ENCODE data around the gene IL32. TPM values are rescaled to one million over a fixed set of nuclear protein-coding genes. Genes with fewer than 3 reads are reported as not detected.
"Not testable (repeated sequence)": the region's sequence is repeated elsewhere in the genome, so short reads cannot be mapped to it uniquely, and the experiment has no call there.

The IL32 gene
- total RNA-seq, 3 donors from 2014 or later (not counting 1 experiment from before 2014, with no cell fraction given): 305 to 562 (median 319) TPM

DNA sequence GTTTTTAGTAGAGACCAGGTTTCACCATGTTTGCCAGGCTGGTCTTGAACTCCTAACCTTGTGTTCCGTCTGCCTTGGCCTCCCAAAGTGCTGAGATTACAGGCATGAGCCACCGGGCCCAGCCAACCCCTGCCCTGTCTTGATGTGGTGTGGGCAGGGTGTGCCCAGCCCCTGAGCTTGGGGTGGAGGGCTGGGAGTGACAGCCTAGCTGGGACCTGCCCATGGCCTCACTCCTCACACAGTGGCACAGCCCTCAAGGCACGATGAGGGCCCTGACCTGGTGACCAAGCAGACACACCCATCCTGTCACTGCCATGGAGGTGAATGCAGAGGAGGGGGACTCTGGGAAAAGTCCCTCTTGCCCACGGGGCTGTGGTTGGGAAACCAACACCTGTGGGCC, 3.0 kb downstream of the IL32 start:
- peaks cover 13% of the 10 kb centered on the region for H3K36me3 ChIP-seq (ENCODE audit: control insufficient read depth, insufficient read depth, low read length)
- WGBS (ENCODE audit: insufficient coverage): 46% methylated on average over 3 of the region's 4 CpGs
- Mint-ChIP-seq H3K9me3 (no peaks in the 10 kb centered on the region), H3K36me3 (no peaks in the 10 kb centered on the region), H3K4me1 (peaks cover 57 to 84% of the 10 kb centered on the region in 2 donors), H3K27ac (peak overlapping the region; percentile 92 to 95), H3K27me3 (ENCODE audit: low read depth in 2 of 2) (no peaks in the 10 kb centered on the region), H3K4me3 (peak overlapping the region; percentile 96)
- no peaks in the 10 kb centered on the region for H3K27me3 ChIP-seq (ENCODE audit: control insufficient read depth, insufficient read depth, low read length)
- ATAC-seq: no peak
- TF ChIP-seq, protein P1, sequence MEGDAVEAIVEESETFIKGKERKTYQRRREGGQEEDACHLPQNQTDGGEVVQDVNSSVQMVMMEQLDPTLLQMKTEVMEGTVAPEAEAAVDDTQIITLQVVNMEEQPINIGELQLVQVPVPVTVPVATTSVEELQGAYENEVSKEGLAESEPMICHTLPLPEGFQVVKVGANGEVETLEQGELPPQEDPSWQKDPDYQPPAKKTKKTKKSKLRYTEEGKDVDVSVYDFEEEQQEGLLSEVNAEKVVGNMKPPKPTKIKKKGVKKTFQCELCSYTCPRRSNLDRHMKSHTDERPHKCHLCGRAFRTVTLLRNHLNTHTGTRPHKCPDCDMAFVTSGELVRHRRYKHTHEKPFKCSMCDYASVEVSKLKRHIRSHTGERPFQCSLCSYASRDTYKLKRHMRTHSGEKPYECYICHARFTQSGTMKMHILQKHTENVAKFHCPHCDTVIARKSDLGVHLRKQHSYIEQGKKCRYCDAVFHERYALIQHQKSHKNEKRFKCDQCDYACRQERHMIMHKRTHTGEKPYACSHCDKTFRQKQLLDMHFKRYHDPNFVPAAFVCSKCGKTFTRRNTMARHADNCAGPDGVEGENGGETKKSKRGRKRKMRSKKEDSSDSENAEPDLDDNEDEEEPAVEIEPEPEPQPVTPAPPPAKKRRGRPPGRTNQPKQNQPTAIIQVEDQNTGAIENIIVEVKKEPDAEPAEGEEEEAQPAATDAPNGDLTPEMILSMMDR (IDR thresholded peaks at IDR 0.05): no peak
- peaks cover 94% of the 10 kb centered on the region for H3K4me1 ChIP-seq (ENCODE audit: control insufficient read depth, insufficient read depth, low read length)
- peak overlapping the region; percentile 69 for H3K27ac ChIP-seq (ENCODE audit: low read length)
- peak overlapping the region; percentile 55 for H3K4me3 ChIP-seq (ENCODE audit: low read length)
- DNase-seq: peak in 1 of 2 donors; percentile 37
- intact Hi-C loops (cut with micrococcal nuclease): no loop called here
- no peaks in the 10 kb centered on the region for H3K9me3 ChIP-seq (ENCODE audit: control insufficient read depth, insufficient read depth, low read length)

DNA sequence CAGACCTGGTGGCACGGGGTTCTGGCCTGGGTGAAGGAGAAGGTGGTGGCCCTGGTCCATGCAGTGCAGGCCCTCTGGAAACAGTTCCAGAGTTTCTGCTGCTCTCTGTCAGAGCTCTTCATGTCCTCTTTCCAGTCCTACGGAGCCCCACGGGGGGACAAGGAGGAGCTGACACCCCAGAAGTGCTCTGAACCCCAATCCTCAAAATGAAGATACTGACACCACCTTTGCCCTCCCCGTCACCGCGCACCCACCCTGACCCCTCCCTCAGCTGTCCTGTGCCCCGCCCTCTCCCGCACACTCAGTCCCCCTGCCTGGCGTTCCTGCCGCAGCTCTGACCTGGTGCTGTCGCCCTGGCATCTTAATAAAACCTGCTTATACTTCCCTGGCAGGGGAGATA, 3.7 kb downstream of the IL32 start:
- H3K27me3 Mint-ChIP-seq (ENCODE audit: low read depth in 2 of 2); intact Hi-C loops (cut with micrococcal nuclease); H3K9me3 Mint-ChIP-seq; H3K36me3 Mint-ChIP-seq; DNase-seq; ATAC-seq; H3K4me3 ChIP-seq (ENCODE audit: low read length); H3K9me3 ChIP-seq (ENCODE audit: control insufficient read depth, insufficient read depth, low read length); H3K27me3 ChIP-seq (ENCODE audit: control insufficient read depth, insufficient read depth, low read length): not testable (repeated sequence)
- Mint-ChIP-seq H3K4me1 (peaks cover 63 to 85% of the 10 kb centered on the region in 2 donors), H3K4me3 (peak overlapping the region; percentile 73), H3K27ac (peak overlapping the region; percentile 92 to 95)
- peaks cover 13% of the 10 kb centered on the region for H3K36me3 ChIP-seq (ENCODE audit: control insufficient read depth, insufficient read depth, low read length)
- peak overlapping the region; percentile 41 for H3K27ac ChIP-seq (ENCODE audit: low read length)
- 89% methylated on average over 10 of the region's 11 CpGs for WGBS (ENCODE audit: insufficient coverage)
- H3K4me1 ChIP-seq (ENCODE audit: control insufficient read depth, insufficient read depth, low read length): peaks cover 99% of the 10 kb centered on the region

DNA sequence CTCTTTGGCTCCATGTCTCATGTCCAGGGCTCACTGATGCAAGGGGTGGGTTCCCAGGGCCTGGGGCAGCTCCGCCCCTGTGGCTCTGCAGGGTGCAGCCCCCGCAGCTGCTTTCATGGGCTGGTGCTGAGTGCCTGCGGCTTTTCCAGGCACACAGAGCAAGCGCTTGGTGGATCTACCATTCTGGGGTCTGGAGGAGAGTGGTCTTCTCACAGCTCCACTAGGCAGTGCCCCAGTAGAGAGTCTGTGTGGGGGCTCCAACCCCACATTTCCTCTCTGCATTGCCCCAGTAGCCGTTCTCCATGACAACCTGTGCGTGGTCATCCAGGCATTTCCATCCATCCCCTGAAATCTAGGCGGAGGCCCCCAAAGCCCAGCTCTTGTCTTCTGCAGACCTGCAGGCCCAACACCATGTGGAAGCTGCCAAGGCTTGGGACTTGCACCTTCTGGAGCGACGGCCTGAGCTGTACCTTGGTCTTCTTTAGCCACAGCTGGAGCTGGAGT, 5.2 kb downstream of the IL32 start:
- H3K27me3 Mint-ChIP-seq (ENCODE audit: low read depth in 2 of 2): no peaks in the 10 kb centered on the region
- no peaks in the 10 kb centered on the region for H3K9me3 Mint-ChIP-seq
- DNase-seq (no peak), ATAC-seq (no peak)
- no peak overlapping the region for H3K4me3 ChIP-seq (ENCODE audit: low read length)
- H3K27ac Mint-ChIP-seq: peak overlapping the region; percentile 92 to 95
- H3K36me3 ChIP-seq (ENCODE audit: control insufficient read depth, insufficient read depth, low read length): peaks cover 13% of the 10 kb centered on the region
- peaks cover 99% of the 10 kb centered on the region for H3K4me1 ChIP-seq (ENCODE audit: control insufficient read depth, insufficient read depth, low read length)
- peak overlapping the region; percentile 73 for H3K4me3 Mint-ChIP-seq
- intact Hi-C loops (cut with micrococcal nuclease): no loop called here
- H3K9me3 ChIP-seq (ENCODE audit: control insufficient read depth, insufficient read depth, low read length): no peaks in the 10 kb centered on the region
- 92% methylated on average over 9 of the region's 9 CpGs for WGBS (ENCODE audit: insufficient coverage)
- H3K27me3 ChIP-seq (ENCODE audit: control insufficient read depth, insufficient read depth, low read length): no peaks in the 10 kb centered on the region
- peaks cover 74 to 89% of the 10 kb centered on the region in 2 donors for H3K4me1 Mint-ChIP-seq
- no peaks in the 10 kb centered on the region for H3K36me3 Mint-ChIP-seq
- TF ChIP-seq, protein P1 (IDR thresholded peaks at IDR 0.05): no peak
- peak overlapping the region; percentile 2 for H3K27ac ChIP-seq (ENCODE audit: low read length)

DNA sequence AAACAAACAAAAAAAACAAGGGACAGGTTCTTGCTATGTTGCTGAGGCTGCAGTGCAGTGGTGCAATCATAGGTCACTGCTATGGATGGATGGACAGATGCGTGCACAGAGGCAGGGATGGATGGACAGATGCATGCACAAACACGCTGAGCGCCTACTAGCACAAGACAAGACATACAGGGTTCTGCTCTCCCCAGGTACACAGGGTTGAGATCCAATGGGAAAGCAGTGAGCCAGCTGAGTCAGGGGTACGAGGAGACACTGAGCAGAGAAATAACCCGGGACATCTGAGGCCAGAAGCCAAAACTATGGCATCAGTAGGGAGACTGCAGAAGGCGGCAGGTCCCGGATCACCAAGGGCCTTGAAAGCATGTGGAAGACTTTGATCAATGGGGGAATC, 6.2 kb downstream of the IL32 start:
- Mint-ChIP-seq H3K27ac (peak overlapping the region; percentile 92 to 95), H3K36me3 (no peaks in the 10 kb centered on the region), H3K27me3 (ENCODE audit: low read depth in 2 of 2) (no peaks in the 10 kb centered on the region), H3K4me1 (peaks cover 80 to 90% of the 10 kb centered on the region in 2 donors), H3K4me3 (peak overlapping the region; percentile 60), H3K9me3 (no peaks in the 10 kb centered on the region)
- no peaks in the 10 kb centered on the region for H3K27me3 ChIP-seq (ENCODE audit: control insufficient read depth, insufficient read depth, low read length)
- peak overlapping the region; percentile 22 for H3K27ac ChIP-seq (ENCODE audit: low read length)
- H3K9me3 ChIP-seq (ENCODE audit: control insufficient read depth, insufficient read depth, low read length): no peaks in the 10 kb centered on the region
- no peak overlapping the region for H3K4me3 ChIP-seq (ENCODE audit: low read length)
- WGBS (ENCODE audit: insufficient coverage): 96% methylated on average over 7 of the region's 7 CpGs
- peaks cover 13% of the 10 kb centered on the region for H3K36me3 ChIP-seq (ENCODE audit: control insufficient read depth, insufficient read depth, low read length)
- DNase-seq (no peak), ATAC-seq (no peak)
- intact Hi-C loops (cut with micrococcal nuclease): no loop called here
- TF ChIP-seq, protein P1 (IDR thresholded peaks at IDR 0.05): no peak
- H3K4me1 ChIP-seq (ENCODE audit: control insufficient read depth, insufficient read depth, low read length): peaks cover 99% of the 10 kb centered on the region

DNA sequence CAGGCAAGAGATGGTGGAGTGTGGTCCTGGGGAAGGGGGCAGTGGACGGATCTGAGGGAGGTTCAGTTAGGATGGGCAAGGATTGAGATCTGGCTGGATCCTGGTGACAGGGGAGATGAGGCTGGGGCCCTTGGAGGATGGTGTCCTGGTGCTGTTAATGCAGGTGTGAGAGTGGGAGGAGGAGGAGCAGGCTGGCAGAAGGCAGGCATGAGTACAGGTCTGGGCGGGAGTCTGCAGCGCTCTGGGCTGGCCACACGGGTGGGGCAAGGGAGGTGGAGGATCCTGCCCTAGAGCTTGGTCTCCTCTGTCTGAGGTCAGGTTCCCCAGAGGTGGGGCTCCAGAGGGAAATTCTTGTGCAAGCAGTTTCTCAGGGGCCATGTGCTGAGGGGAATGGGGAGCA, 6.7 kb downstream of the IL32 start:
- H3K4me3 ChIP-seq (ENCODE audit: low read length); H3K27me3 ChIP-seq (ENCODE audit: control insufficient read depth, insufficient read depth, low read length); intact Hi-C loops (cut with micrococcal nuclease); H3K9me3 ChIP-seq (ENCODE audit: control insufficient read depth, insufficient read depth, low read length); H3K27me3 Mint-ChIP-seq (ENCODE audit: low read depth in 2 of 2); H3K9me3 Mint-ChIP-seq; H3K36me3 Mint-ChIP-seq; ATAC-seq: not testable (repeated sequence)
- Mint-ChIP-seq H3K27ac (peak overlapping the region; percentile 92 to 95), H3K4me1 (peaks cover 83 to 91% of the 10 kb centered on the region in 2 donors), H3K4me3 (peak overlapping the region; percentile 60)
- Histone ChIP-seq H3K36me3 (ENCODE audit: control insufficient read depth, insufficient read depth, low read length) (peaks cover 13% of the 10 kb centered on the region), H3K4me1 (ENCODE audit: control insufficient read depth, insufficient read depth, low read length) (peaks cover 99% of the 10 kb centered on the region), H3K27ac (ENCODE audit: low read length) (peak overlapping the region; percentile 26)
- WGBS (ENCODE audit: insufficient coverage): 17% methylated on average over 3 of the region's 4 CpGs
- peak in 1 of 2 donors; percentile 50 for DNase-seq

DNA sequence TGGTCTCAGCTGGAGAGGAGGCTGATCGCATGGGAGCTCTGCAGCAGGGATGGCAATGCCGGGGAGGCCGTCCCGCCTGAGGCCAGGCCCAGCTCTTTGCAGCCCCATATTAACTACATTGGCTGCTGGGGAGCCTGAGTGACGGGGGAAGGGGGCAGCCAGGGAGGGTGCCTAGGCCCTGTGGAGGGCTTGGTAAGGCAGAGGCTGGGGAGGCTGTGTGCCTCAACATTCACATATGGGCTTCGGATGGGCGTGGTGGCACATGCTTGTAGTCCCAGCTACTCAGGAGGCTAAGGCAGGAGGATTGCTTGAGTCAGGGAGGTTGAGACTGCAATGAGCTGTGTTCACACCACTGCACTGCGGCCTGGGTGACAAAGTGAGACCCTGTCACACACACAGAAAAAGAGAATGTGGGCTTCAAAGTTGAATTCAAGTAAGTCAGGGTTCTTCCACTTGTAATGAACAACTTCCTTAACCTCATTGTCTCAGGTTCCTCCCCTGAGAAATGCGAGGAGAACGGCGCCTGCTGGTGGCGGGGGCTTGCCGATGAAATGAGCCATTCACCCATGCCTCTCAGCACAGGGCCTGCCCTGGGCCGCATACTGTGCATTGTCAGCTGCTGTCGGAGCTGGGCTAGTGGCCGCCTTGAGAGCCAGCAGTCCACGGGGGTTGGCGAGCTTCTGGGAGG, 7.3 kb downstream of the IL32 start:
- WGBS (ENCODE audit: insufficient coverage): 15% methylated on average over 8 of the region's 18 CpGs
- H3K27me3 ChIP-seq (ENCODE audit: control insufficient read depth, insufficient read depth, low read length); H3K9me3 Mint-ChIP-seq; H3K27me3 Mint-ChIP-seq (ENCODE audit: low read depth in 2 of 2); H3K9me3 ChIP-seq (ENCODE audit: control insufficient read depth, insufficient read depth, low read length); H3K36me3 Mint-ChIP-seq; H3K4me3 ChIP-seq (ENCODE audit: low read length); intact Hi-C loops (cut with micrococcal nuclease): not testable (repeated sequence)
- H3K36me3 ChIP-seq (ENCODE audit: control insufficient read depth, insufficient read depth, low read length): peaks cover 11% of the 10 kb centered on the region
- H3K27ac ChIP-seq (ENCODE audit: low read length): peak overlapping the region; percentile 65
- Mint-ChIP-seq H3K4me1 (peaks cover 84 to 91% of the 10 kb centered on the region in 2 donors), H3K4me3 (peak overlapping the region; percentile 74), H3K27ac (peak overlapping the region; percentile 92 to 97)
- DNase-seq (peak in 1 of 2 donors; percentile 72), ATAC-seq (peak; percentile 43 to 54 (median 53))
- peaks cover 99% of the 10 kb centered on the region for H3K4me1 ChIP-seq (ENCODE audit: control insufficient read depth, insufficient read depth, low read length)

Measured in natural killer cell (primary cell).